ENCODE data around the gene MYO7A. TPM values are rescaled to one million over a fixed set of nuclear protein-coding genes. Genes with fewer than 3 reads are reported as not detected.

Gene MYO7A
- total RNA-seq, 1 donor from 2014 or later = 0.23 TPM

DNA sequence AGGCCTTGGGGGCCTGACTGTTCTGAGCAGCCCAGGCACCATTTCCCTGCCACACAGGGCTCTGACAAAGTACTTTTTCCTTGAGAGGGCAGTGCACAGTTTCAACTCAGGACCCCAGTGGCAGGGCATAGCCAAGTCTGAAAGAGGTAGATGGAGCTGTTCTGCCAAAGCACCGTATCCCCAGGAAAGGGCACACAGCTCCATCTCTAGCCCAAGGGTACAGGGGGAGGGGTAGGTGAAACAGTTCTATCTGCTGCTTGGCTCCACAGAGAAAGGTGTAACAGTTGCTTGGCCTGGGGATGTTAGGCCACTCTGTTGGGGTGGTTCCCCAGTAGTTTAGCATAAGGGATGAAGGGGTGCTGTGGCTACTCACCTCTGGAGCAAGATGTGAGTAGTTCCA lies 125.6 kb downstream of the MYO7A start:
- TF ChIP-seq, protein P1, sequence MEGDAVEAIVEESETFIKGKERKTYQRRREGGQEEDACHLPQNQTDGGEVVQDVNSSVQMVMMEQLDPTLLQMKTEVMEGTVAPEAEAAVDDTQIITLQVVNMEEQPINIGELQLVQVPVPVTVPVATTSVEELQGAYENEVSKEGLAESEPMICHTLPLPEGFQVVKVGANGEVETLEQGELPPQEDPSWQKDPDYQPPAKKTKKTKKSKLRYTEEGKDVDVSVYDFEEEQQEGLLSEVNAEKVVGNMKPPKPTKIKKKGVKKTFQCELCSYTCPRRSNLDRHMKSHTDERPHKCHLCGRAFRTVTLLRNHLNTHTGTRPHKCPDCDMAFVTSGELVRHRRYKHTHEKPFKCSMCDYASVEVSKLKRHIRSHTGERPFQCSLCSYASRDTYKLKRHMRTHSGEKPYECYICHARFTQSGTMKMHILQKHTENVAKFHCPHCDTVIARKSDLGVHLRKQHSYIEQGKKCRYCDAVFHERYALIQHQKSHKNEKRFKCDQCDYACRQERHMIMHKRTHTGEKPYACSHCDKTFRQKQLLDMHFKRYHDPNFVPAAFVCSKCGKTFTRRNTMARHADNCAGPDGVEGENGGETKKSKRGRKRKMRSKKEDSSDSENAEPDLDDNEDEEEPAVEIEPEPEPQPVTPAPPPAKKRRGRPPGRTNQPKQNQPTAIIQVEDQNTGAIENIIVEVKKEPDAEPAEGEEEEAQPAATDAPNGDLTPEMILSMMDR (conservative IDR thresholded peaks at IDR 0.05; ENCODE audit: low read depth, low read length) = no peak
- no peak for DNase-seq (ENCODE audit: low read depth)
- H3K4me3 ChIP-seq (ENCODE audit: low read depth, low read length) = no peak overlapping the region

- DNase-seq (ENCODE audit: low read depth) = no peak
- TF ChIP-seq, protein P1 (conservative IDR thresholded peaks at IDR 0.05; ENCODE audit: low read depth, low read length) = no peak
- no peak overlapping the region for H3K4me3 ChIP-seq (ENCODE audit: low read depth, low read length)
Observed at GRCh38 chr11:77259641-77260040, 131.6 kb downstream of the MYO7A start.

DNA sequence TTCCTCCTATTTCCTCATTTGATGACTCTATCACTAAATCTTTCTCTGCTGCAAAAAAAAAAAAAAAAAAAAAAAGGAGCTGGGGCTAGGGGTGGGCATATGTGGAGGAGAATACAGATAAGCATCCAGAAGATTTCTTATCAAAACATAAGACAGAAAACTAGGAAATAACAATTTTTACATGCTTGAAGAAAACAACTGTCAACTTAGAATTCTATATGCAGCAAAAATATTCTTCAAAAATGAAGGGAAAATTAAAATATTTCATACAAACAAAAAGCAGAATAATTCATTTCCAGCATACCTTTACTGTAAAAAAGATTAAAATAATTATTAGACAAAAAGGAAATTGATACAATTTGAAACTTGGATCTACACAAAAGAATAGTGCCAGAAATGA lies 134.8 kb downstream of the MYO7A start:
- no peak for DNase-seq (ENCODE audit: low read depth)
- no peak overlapping the region for H3K4me3 ChIP-seq (ENCODE audit: low read depth, low read length)
- TF ChIP-seq, protein P1 (conservative IDR thresholded peaks at IDR 0.05; ENCODE audit: low read depth, low read length) = no peak

Other genes starting within 250 kb of the MYO7A start
- gene B3GNT6, start 93.8 kb upstream of the MYO7A start, total RNA-seq = not detected in 2 replicates
- 4.7 and 7.3 TPM in 2 replicates for gene CAPN5, start 61.3 kb upstream of the MYO7A start, total RNA-seq
- gene OMP, start 25.4 kb upstream of the MYO7A start, total RNA-seq = not detected in 2 replicates
- gene GDPD4, start 173.4 kb downstream of the MYO7A start, total RNA-seq = not detected in 2 replicates

Measured in epithelial cell of proximal tubule (primary cell).